A549 treated with AZD2906 at 1 μM for 4 hours (cell line): ENCODE measurements around the gene LIMS1. TPM values are rescaled to one million over a fixed set of nuclear protein-coding genes. Genes with fewer than 3 reads are reported as not detected.

Experiments
- total RNA-seq: library from RNA; stranded (reverse); fragments of 200-300 nt; extraction: Qiagen RNA extraction; gene quantifications from 5 replicates; pipeline ENCODE4 v1.2.3, GENCODE V29; 2022

The LIMS1 gene, protein sequence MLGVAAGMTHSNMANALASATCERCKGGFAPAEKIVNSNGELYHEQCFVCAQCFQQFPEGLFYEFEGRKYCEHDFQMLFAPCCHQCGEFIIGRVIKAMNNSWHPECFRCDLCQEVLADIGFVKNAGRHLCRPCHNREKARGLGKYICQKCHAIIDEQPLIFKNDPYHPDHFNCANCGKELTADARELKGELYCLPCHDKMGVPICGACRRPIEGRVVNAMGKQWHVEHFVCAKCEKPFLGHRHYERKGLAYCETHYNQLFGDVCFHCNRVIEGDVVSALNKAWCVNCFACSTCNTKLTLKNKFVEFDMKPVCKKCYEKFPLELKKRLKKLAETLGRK
- 45.2 to 67.4 TPM (median 59.9 TPM) in 5 replicates for total RNA-seq

DNA sequence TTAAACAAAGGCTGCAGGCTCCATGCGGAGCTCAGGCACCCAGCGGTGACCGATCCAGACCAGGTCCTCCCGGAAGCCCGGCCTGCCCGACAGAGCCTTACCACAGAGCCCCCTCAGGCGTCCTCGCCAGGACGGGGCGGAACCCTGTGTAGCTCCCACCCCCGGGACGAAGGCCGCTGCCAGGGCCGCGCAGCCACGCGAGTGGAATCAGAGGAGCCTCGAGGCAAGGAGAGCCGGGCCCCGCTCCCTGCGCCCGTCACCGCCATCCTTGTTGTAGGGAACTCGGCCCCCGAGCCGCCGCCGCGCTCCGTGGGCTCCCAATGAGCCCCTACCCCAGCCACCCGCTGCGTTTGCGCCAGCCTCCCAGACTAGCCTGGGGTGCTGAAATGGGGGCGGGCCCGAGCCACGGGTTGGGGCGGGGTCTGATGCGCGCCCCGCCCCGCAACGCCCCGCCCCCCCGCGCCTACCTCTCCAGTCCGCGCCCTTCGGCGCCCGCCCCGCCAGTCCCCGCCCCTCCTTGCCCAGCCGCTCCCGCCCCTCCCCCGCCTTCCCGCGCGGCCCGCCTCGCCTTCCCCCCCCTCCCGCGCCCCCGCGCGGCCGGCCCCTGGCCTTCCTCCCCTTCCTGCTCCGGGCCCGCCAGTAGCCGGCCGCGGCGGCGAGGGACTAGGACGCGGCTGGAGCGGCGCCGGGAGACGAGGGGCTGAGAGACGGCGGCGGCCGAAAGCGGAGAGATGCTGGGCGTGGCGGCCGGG lies at the start of gene LIMS1:
Gene LIMS1, plus strand, starts transcription at position 639 of the 752 bp plus-strand sequence. Its CDS starts 93 bp downstream, at position 732.

DNA sequence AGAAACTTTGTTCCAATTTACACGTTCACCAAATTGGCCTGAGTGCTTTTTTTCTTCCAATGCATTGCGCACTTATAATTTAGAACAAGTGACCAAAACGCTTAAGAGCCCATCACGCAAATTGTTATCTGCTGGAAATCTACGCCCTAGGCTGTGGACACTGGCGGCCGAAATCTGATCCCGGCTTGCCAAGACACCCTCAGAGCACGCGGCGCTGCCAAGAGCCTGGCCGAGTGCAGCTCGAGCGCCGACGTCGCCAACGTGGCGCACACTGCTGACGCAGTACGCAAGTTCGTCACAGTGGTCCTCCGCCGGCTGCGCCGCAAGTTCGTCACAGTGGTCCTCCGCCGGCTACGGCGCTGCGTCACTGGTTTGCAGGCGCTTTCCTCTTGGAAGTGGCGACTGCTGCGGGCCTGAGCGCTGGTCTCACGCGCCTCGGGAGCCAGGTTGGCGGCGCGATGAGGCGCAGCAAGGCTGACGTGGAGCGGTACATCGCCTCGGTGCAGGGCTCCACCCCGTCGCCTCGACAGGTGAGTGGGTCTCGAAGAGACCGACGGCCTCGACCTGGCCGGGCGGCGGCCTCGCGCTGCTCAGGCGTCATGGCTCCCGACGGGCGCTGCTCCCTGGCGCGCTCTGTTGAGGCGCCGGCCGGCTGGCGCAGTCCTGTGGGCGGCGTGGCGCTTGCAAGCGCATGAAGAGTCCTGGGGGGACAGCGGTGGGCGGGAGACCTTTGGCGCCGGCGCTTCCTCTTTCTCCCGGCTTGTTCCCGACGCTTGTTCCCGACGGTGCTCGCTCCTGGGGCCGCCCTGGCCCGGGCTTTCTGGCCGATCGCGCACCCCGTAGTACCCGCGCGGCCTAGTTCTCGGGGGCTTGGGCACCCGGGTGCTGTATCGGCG lies 185.1 kb downstream of the LIMS1 start, which contains the start of gene RANBP2:
Gene RANBP2, plus strand, starts transcription at position 334 of the 896 bp plus-strand sequence. Its CDS starts 125 bp downstream, at position 459.

Other genes with a start within 250 kb of the LIMS1 start
- 0.35 to 0.72 TPM (median 0.41 TPM) in 5 replicates for gene SULT1C2, start 245.6 kb upstream of the LIMS1 start, total RNA-seq
- gene SULT1C4, start 156.5 kb upstream of the LIMS1 start, total RNA-seq = not detected in 5 replicates
- 9.5 to 17.5 TPM (median 13.7 TPM) in 5 replicates for gene GCC2, start 85.3 kb upstream of the LIMS1 start, total RNA-seq
- gene RANBP2, start 185.0 kb downstream of the LIMS1 start, total RNA-seq = 19.2 to 29.8 TPM (median 22.8 TPM) in 5 replicates